Smooth muscle cell of trachea (primary cell): Measurements from ENCODE around the gene CYP2A7. TPM values are rescaled to one million over a fixed set of nuclear protein-coding genes. Genes with fewer than 3 reads are reported as not detected.

Experiments used
- total RNA-seq: library from RNA; depleted of rRNA; stranded (reverse); fragments of >200 nt; gene quantifications from 2 replicates; pipeline ENCODE4 v1.2.1, GENCODE V29; 2014

CYP2A7 gene, protein sequence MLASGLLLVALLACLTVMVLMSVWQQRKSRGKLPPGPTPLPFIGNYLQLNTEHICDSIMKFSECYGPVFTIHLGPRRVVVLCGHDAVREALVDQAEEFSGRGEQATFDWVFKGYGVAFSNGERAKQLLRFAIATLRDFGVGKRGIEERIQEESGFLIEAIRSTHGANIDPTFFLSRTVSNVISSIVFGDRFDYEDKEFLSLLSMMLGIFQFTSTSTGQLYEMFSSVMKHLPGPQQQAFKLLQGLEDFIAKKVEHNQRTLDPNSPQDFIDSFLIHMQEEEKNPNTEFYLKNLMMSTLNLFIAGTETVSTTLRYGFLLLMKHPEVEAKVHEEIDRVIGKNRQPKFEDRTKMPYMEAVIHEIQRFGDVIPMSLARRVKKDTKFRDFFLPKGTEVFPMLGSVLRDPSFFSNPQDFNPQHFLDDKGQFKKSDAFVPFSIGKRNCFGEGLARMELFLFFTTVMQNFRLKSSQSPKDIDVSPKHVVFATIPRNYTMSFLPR
- not detected in 2 replicates for total RNA-seq

DNA sequence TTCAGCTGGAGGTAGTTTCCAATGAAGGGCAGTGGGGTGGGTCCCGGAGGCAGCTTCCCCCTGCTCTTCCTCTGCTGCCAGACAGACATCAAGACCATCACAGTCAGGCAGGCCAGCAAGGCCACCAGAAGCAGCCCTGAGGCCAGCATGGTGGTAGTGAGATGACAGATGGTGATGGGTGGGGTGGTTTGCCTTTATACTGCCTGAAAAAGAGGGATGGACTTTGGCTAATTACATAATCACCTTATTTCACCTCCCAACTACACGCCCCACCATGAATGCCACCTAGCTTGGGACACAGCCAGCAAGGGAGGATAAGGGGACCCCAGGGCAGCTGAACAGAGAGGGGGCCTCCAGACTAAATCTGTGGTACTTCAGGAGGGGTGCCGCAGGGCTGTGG lies at the start of gene CYP2A7:
TSS of gene CYP2A7 (minus strand) at position 170 of the 400 bp plus-strand sequence. CDS start at position 149, 21 bp downstream.

DNA sequence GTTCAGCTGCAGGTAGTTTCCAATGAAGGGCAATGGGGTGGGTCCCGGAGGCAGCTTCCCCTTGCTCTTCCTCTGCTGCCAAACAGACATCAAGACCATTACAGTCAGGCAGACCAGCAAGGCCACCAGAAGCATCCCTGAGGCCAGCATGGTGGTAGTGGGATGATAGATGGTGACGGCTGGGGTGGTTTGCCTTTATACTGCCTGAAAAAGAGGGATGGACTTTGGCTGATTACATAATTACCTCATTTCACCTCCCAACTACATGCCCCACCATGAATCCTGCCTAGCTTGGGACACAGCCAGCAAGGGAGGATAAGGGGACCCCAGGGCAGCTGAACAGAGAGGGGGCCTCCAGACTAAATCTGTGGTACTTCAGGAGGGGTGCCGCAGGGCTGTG lies 31.8 kb downstream of the CYP2A7 start, which contains the start of gene CYP2A6:
TSS of gene CYP2A6 (minus strand) at position 171 of the 400 bp plus-strand sequence. CDS start at position 150, 21 bp downstream.

Other genes with a start within 250 kb of the CYP2A7 start
- 91.5 and 93.2 TPM in 2 replicates for gene NUMBL, start 191.6 kb downstream of the CYP2A7 start, total RNA-seq
- 51.5 and 60.7 TPM in 2 replicates for gene COQ8B, start 165.3 kb downstream of the CYP2A7 start, total RNA-seq
- 21.2 and 25.1 TPM in 2 replicates for gene ITPKC, start 165.1 kb downstream of the CYP2A7 start, total RNA-seq
- 1.7 and 2.3 TPM in 2 replicates for gene ACTMAP, start 131.8 kb downstream of the CYP2A7 start, total RNA-seq
- gene SNRPA, start 131.0 kb downstream of the CYP2A7 start, total RNA-seq, result 38.8 and 47.1 TPM in 2 replicates
- 0.83 TPM in 1 of 2 replicates, not detected in the other for gene MIA, start 106.7 kb downstream of the CYP2A7 start, total RNA-seq
- 12.2 and 13.5 TPM in 2 replicates for gene RAB4B, start 104.0 kb downstream of the CYP2A7 start, total RNA-seq
- gene EGLN2, start 83.0 kb downstream of the CYP2A7 start, total RNA-seq, result 129 and 153 TPM in 2 replicates
- gene CYP2A6, start 31.8 kb downstream of the CYP2A7 start, total RNA-seq, result not detected in 2 replicates
- gene CYP2B6, start 109.1 kb upstream of the CYP2A7 start, total RNA-seq, result not detected in 2 replicates
- gene CYP2A13, start 206.2 kb upstream of the CYP2A7 start, total RNA-seq, result not detected in 2 replicates
- gene CYP2F1, start 232.2 kb upstream of the CYP2A7 start, total RNA-seq, result not detected in 2 replicates